Esophagus muscularis mucosa (tissue), 4 donors: ENCODE results near the gene ARHGEF40.

Experiments used
- CTCF ChIP-seq, 3 experiments: fragments of 200-600 bp in 2 of 3; fragments of 450-650 bp in 1 of 3; sonication (generic) in 2 of 3; IDR thresholded peaks; one replicate each; pipeline ENCODE4 v1.5.1; 2017 to 2019; ENCODE audit warnings: antibody characterized with exemption in 3 of 3, mild to moderate bottlenecking in 2 of 3, moderate library complexity in 1 of 3
- EP300 ChIP-seq: sonication (generic); formaldehyde crosslinking; IDR thresholded peaks from one replicate; pipeline ENCODE4 v1.6.1; 2017; ENCODE audit warnings: antibody characterized with exemption
- POLR2A ChIP-seq: fragments of 450-650 bp; IDR thresholded peaks from one replicate; pipeline ENCODE4 v1.6.1; 2017; ENCODE audit warnings: antibody characterized with exemption, moderate library complexity, mild to moderate bottlenecking, low read depth
- POLR2AphosphoS5 ChIP-seq, 2 donors: sonication (generic); formaldehyde crosslinking; IDR thresholded peaks; one replicate each; pipeline ENCODE4 v1.6.1; 2017; ENCODE audit warnings: antibody characterized with exemption in 2 of 2

GRCh38 chr14:21050597-21050996, 19.5 kb upstream of the ARHGEF40 start:
- TF ChIP-seq CTCF (IDR thresholded peaks at IDR 0.05) (no peak), EP300 (no peak), POLR2A (no peak), POLR2AphosphoS5 (IDR thresholded peaks at IDR 0.05) (no peak)
